NCI-H1694 (cell line): Measurements from ENCODE around the gene TBC1D2.
"Not testable (repeated sequence)": the region's sequence is repeated elsewhere in the genome, so short reads cannot be mapped to it uniquely, and the experiment has no call there.

Experiments used
- DNase-seq: peaks from one replicate; lab custom pipeline; 2025; lab: John Stamatoyannopoulos, UW

TBC1D2 gene

GRCh38 chr9:98270284-98270683 is 14.8 kb upstream of the TBC1D2 start:
- DNase-seq: not testable (repeated sequence)

- not testable (repeated sequence) for DNase-seq
These were observed 14.2 kb upstream of the TBC1D2 start for GRCh38 chr9:98269652-98270051.

GRCh38 chr9:98267556-98267955 is 12.1 kb upstream of the TBC1D2 start:
- DNase-seq: not testable (repeated sequence)

GRCh38 chr9:98264516-98264915 is 9.1 kb upstream of the TBC1D2 start:
- DNase-seq: no peak

- DNase-seq: peak; percentile 82
These were observed 8.3 kb upstream of the TBC1D2 start for GRCh38 chr9:98263482-98264357.

- no peak for DNase-seq
These were observed 7.6 kb upstream of the TBC1D2 start for GRCh38 chr9:98263080-98263479.

- no peak for DNase-seq
These were observed 6.6 kb upstream of the TBC1D2 start for GRCh38 chr9:98262056-98262455.

- DNase-seq: no peak
These were observed 5.2 kb upstream of the TBC1D2 start for GRCh38 chr9:98260635-98261034.

- no peak for DNase-seq
These were observed 4.3 kb upstream of the TBC1D2 start for GRCh38 chr9:98259791-98260190.

- peak; percentile 33 for DNase-seq
These were observed 1.3 kb upstream of the TBC1D2 start for GRCh38 chr9:98256756-98257155.

GRCh38 chr9:98255061-98255577 is 330 bp downstream of the TBC1D2 start:
- no peak for DNase-seq

GRCh38 chr9:98254228-98255060 is 1.0 kb downstream of the TBC1D2 start:
- DNase-seq: no peak

GRCh38 chr9:98253565-98253964 is 1.9 kb downstream of the TBC1D2 start:
- no peak for DNase-seq

- DNase-seq: no peak
These were observed 3.9 kb downstream of the TBC1D2 start for GRCh38 chr9:98251551-98251950.

GRCh38 chr9:98249771-98250170 is 5.7 kb downstream of the TBC1D2 start:
- no peak for DNase-seq

- no peak for DNase-seq
These were observed 6.5 kb downstream of the TBC1D2 start for GRCh38 chr9:98248737-98249474.

- DNase-seq: no peak
These were observed 7.4 kb downstream of the TBC1D2 start for GRCh38 chr9:98247831-98248657.

- no peak for DNase-seq
These were observed 13.0 kb downstream of the TBC1D2 start for GRCh38 chr9:98242426-98242825.

- DNase-seq: no peak
These were observed 13.8 kb downstream of the TBC1D2 start for GRCh38 chr9:98241357-98242300.

GRCh38 chr9:98240475-98240874 is 15.0 kb downstream of the TBC1D2 start:
- no peak for DNase-seq
